ENCODE data around the gene TP53TG3E. TPM values are rescaled to one million over a fixed set of nuclear protein-coding genes. Genes with fewer than 3 reads are reported as not detected.
"Not testable (repeated sequence)": the region's sequence is repeated elsewhere in the genome, so short reads cannot be mapped to it uniquely, and the experiment has no call there.

TP53TG3E gene, protein sequence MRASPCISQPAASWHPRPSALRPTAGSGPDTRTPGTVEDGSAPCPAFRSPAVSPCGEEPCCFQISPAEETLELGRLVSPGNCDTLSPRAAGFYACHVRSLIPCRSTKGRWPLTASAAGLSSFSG
- polyA plus RNA-seq (ENCODE audit: insufficient read length in 4 of 4) = under 1 TPM in 1 of 4 donors, not detected in 3; 0.13 TPM

DNA sequence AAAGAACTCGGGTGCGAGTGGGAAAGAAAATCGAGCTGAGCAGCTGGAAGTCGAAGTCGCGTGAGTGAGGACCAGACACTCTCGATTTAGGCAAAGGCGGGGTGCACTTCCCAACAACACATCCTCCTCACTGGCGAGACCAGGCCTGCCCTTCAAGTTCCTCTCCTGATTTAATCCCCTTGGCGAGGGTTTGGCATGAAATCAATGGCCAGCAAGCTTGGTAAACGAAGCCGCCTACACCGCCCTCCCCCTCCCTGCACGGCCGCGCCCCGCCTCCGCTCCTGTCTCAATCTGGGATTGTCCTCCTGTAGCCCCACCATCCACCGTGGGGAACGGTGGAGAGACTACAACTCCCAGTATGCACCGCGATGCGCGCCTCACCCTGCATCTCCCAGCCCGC is at the start of gene TP53TG3E:
Gene TP53TG3E, plus strand, starts transcription at position 301 of the 400 bp plus-strand sequence. Its CDS starts 68 bp downstream, at position 369.
- DNase-seq (ENCODE audit: low read depth in 4 of 4, low spot score in 3 of 4) = not testable (repeated sequence)

DNA sequence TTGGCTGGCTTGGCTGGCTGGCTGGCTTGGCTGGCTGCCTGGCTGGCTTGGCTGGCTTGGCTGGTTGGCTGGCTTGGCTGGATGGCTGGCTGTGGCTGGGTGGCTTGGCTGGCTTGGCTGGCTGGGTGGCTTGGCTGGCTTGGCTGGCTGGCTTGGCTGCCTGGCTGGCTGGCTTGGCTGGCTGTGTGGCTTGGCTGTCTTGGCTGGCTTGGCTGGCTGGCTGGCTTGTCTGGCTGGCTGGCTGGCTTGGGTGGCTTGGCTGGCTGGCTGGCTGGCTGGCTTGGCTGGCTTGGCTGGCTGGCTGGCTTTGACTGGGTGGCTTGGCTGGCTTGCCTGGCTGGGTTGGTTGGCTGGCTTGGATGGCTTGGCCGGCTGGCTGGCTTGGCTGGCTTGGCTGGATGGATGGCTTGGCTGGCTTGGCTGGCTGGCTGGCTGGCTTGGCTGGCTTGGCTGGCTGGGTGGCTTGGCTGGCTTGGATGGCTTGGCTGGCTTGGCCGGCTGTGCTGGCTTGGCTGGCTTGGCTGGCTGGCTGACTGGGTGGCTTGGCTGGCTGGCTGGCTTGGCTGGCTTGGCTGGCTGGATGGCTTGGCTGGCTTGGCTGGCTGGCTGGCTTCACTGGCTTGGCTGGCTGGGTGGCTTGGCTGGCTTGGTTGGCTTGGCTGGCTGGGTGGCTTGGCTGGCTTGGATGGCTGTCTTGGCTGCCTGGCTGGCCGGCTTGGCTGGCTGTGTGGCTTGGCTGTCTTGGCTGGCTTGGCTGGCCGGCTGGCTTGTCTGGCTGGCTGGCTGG is 32.3 kb downstream of the TP53TG3E start:
- not testable (repeated sequence) for DNase-seq (ENCODE audit: low read depth in 4 of 4, low spot score in 3 of 4)

DNA sequence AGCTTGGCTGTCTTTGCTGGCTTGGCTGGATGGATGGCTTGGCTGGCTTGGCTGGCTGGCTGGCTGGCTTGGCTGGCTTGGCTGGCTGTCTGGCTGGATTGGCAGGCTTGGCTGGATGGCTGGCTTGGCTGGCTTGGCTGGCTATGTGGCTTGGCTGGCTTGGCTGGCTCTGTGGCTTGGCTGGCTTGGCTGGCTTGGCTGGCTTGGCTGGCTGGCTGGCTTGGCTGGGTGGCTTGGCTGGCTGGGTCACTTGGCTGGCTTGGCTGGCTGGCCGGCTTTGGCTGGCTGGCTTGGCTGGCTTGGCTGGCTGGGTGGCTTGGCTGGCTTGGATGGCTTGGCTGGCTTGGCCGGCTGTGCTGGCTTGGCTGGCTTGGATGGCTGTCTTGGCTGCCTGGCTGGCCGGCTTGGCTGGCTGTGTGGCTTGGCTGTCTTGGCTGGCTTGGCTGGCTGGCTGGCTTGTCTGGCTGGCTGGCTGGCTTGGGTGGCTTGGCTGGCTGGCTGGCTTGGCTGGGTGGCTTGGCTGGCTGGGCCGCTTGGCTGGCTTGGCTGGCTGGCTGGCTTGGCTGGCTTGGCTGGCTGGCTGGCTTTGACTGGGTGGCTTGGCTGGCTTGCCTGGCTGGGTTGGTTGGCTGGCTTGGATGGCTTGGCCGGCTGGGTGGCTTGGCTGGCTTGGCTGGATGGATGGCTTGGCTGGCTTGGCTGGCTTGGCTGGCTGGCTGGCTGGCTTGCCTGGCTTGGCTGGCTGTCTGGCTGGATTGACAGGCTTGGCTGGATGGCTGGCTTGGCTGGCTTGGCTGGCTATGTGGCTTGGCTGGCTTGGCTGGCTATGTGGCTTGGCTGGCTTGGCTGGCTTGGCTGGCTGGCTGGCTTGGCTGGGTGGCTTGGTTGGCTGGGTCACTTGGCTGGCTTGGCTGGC is 33.8 kb downstream of the TP53TG3E start:
- DNase-seq (ENCODE audit: low read depth in 4 of 4, low spot score in 3 of 4) = not testable (repeated sequence)

DNA sequence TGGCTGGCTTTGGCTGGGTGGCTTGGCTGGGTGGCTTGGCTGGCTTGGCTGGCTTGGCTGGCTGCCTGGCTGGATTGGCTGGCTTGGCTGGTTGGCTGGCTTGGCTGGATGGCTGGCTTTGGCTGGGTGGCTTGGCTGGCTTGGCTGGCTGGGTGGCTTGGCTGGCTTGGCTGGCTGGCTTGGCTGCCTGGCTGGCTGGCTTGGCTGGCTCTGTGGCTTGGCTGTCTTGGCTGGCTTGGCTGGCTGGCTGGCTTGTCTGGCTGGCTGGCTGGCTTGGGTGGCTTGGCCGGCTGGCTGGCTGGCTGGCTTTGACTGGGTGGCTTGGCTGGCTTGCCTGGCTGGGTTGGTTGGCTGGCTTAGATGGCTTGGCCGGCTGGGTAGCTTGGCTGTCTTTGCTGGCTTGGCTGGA is 34.4 kb downstream of the TP53TG3E start:
- not testable (repeated sequence) for DNase-seq (ENCODE audit: low read depth in 4 of 4, low spot score in 3 of 4)

DNA sequence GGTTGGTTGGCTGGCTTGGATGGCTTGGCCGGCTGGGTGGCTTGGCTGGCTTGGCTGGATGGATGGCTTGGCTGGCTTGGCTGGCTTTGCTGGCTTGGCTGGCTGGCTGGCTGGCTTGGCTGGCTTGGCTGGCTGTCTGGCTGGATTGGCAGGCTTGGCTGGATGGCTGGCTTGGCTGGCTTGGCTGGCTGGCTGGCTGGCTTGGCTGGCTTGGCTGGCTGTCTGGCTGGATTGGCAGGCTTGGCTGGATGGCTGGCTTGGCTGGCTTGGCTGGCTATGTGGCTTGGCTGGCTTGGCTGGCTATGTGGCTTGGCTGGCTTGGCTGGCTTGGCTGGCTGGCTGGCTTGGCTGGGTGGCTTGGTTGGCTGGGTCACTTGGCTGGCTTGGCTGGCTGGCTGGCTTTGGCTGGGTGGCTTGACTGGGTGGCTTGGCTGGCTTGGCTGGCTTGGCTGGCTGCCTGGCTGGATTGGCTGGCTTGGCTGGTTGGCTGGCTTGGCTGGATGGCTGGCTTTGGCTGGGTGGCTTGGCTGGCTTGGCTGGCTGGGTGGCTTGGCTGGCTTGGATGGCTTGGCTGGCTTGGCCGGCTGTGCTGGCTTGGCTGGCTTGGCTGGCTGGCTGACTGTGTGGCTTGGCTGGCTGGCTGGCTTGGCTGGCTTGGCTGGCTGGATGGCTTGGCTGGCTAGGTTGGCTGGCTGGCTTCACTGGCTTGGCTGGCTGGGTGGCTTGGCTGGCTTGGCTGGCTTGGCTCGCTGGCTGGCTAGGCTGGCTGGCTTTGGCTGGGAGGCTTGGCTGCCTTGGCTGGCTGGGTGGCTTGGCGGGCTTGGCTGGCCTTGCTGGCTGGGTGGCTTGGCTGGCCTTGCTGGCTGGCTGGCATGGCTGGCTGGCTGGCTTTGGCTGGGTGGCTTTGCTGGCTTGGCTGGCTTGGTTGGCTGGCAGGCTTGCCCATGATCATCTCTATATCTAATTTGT is 35.3 kb downstream of the TP53TG3E start:
- not testable (repeated sequence) for DNase-seq (ENCODE audit: low read depth in 4 of 4, low spot score in 3 of 4)

Other genes with a start within 250 kb of the TP53TG3E start
- gene TP53TG3C, start 110.1 kb upstream of the TP53TG3E start, polyA plus RNA-seq (ENCODE audit: insufficient read length in 4 of 4) = not detected
- not detected for gene TP53TG3B, start 56.5 kb downstream of the TP53TG3E start, polyA plus RNA-seq (ENCODE audit: insufficient read length in 4 of 4)
- gene TP53TG3F, start 155.3 kb downstream of the TP53TG3E start, polyA plus RNA-seq (ENCODE audit: insufficient read length in 4 of 4) = not detected

Measured in left renal pelvis (tissue), 4 donors.